Lung (tissue), 12 donors: ENCODE measurements around the gene PAX2. TPM values are rescaled to one million over a fixed set of nuclear protein-coding genes. Genes with fewer than 3 reads are reported as not detected.

Experiments used
- ATAC-seq: fragments of 200-7000 bp; cut with Tn5 transposase; one replicate; pipeline ENCODE4 v1.9.1; 2020; ENCODE audit warnings: moderate number of reproducible peaks; ENCODE audit not compliant: insufficient read depth, low FRiP score
- DNase-seq, 3 donors: peaks; one replicate each; pipeline ENCODE4 v3.0.0-alpha.2; 2013 to 2017
- H3K27ac ChIP-seq, 2 donors: one replicate each; pipeline ENCODE4 v1.5.1; 2013; ENCODE audit warnings: mild to moderate bottlenecking in 2 of 2, moderate library complexity in 2 of 2, control low read depth in 1 of 2, inconsistent platforms in 1 of 2, low read depth in 1 of 2, low read length in 1 of 2
- H3K27me3 ChIP-seq, 3 donors: one replicate each; pipeline ENCODE4 v1.5.1; 2013; ENCODE audit warnings: low read length in 2 of 3; ENCODE audit not compliant: control insufficient read depth in 3 of 3, insufficient read depth in 3 of 3
- H3K36me3 ChIP-seq, 4 donors: one replicate each; pipeline ENCODE4 v1.5.1; 2013; ENCODE audit warnings: low read length in 4 of 4, mild to moderate bottlenecking in 1 of 4, moderate library complexity in 1 of 4; ENCODE audit not compliant: control insufficient read depth in 4 of 4, insufficient read depth in 4 of 4
- H3K4me1 ChIP-seq, 5 donors: one replicate each; pipeline ENCODE4 v1.5.1; 2013; ENCODE audit warnings: low read length in 5 of 5, mild to moderate bottlenecking in 2 of 5, moderate library complexity in 1 of 5; ENCODE audit not compliant: control insufficient read depth in 5 of 5, insufficient read depth in 5 of 5
- H3K4me3 ChIP-seq: one replicate; pipeline ENCODE4 v1.5.1; 2013; ENCODE audit warnings: mild to moderate bottlenecking, control low read depth, moderate library complexity
- H3K9ac ChIP-seq, 2 donors: one replicate each; pipeline ENCODE4 v1.5.1; 2013; ENCODE audit warnings: low read length in 2 of 2, control low read depth in 1 of 2; ENCODE audit not compliant: insufficient read depth in 1 of 2
- H3K9me3 ChIP-seq, 4 donors: one replicate each; pipeline ENCODE4 v1.5.1; 2013; ENCODE audit warnings: low read length in 3 of 4, mild to moderate bottlenecking in 1 of 4, moderate library complexity in 1 of 4; ENCODE audit not compliant: control insufficient read depth in 4 of 4, insufficient read depth in 3 of 4
- WGBS, 2 donors: extraction: QIAGEN DNeasy Blood & Tissue Kit; methylation state at CpG; one replicate each; pipeline ENCODE4 v1.1.7; 2013; 5-methylcytosine and 5-hydroxymethylcytosine counted together
- polyA plus RNA-seq, 2 donors: library from polyadenylated mRNA; stranded (reverse); fragments of 200-250 nt; gene quantifications; one replicate each; pipeline ENCODE4 v1.2.1, GENCODE V29; 2013
- total RNA-seq, 2 donors: library from RNA; depleted of rRNA in 1 of 2; stranded (reverse); fragments of >200 nt in 1 of 2; gene quantifications; one replicate each; pipeline ENCODE4 v1.2.1, GENCODE V29; 2014 to 2021
- TF ChIP-seq, protein P1 (sequence below): IDR thresholded peaks from 2 replicates; pipeline ENCODE4 v1.5.1; 2012; ENCODE audit warnings: mild to moderate bottlenecking; ENCODE audit errors: control extremely low read depth, extremely low read depth
- donor health status: control.
- donor health status: control.
- donor health status: Bipolar disorder and iron deficiency.
- donor health status: healthy.
- donor health status: DM: yes; HTN: yes; CAD: no.

PAX2 gene
- total and polyA plus RNA-seq, 4 donors, result not detected

- H3K4me3 ChIP-seq, result no peak overlapping the region
- no peak for DNase-seq
- TF ChIP-seq, protein P1, sequence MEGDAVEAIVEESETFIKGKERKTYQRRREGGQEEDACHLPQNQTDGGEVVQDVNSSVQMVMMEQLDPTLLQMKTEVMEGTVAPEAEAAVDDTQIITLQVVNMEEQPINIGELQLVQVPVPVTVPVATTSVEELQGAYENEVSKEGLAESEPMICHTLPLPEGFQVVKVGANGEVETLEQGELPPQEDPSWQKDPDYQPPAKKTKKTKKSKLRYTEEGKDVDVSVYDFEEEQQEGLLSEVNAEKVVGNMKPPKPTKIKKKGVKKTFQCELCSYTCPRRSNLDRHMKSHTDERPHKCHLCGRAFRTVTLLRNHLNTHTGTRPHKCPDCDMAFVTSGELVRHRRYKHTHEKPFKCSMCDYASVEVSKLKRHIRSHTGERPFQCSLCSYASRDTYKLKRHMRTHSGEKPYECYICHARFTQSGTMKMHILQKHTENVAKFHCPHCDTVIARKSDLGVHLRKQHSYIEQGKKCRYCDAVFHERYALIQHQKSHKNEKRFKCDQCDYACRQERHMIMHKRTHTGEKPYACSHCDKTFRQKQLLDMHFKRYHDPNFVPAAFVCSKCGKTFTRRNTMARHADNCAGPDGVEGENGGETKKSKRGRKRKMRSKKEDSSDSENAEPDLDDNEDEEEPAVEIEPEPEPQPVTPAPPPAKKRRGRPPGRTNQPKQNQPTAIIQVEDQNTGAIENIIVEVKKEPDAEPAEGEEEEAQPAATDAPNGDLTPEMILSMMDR, result no peak
- ATAC-seq, result no peak
- no peak overlapping the region for H3K9ac ChIP-seq
- H3K27ac ChIP-seq, result no peak overlapping the region
- peaks cover 0 to 11% (median 0%) of the 10 kb centered on the region in 4 donors for H3K9me3 ChIP-seq
- WGBS, 2 donors, result 4% methylated on average over 30 to 32 of the region's 32 CpGs
- H3K4me1 ChIP-seq, result peaks cover 0 to 29% (median 10%) of the 10 kb centered on the region in 5 donors
- H3K36me3 ChIP-seq, result no peaks in the 10 kb centered on the region
- peaks cover 8 to 92% (median 82%) of the 10 kb centered on the region in 3 donors for H3K27me3 ChIP-seq
These were observed 3.9 kb upstream of the PAX2 start for GRCh38 chr10:100741378-100742075.

DNA sequence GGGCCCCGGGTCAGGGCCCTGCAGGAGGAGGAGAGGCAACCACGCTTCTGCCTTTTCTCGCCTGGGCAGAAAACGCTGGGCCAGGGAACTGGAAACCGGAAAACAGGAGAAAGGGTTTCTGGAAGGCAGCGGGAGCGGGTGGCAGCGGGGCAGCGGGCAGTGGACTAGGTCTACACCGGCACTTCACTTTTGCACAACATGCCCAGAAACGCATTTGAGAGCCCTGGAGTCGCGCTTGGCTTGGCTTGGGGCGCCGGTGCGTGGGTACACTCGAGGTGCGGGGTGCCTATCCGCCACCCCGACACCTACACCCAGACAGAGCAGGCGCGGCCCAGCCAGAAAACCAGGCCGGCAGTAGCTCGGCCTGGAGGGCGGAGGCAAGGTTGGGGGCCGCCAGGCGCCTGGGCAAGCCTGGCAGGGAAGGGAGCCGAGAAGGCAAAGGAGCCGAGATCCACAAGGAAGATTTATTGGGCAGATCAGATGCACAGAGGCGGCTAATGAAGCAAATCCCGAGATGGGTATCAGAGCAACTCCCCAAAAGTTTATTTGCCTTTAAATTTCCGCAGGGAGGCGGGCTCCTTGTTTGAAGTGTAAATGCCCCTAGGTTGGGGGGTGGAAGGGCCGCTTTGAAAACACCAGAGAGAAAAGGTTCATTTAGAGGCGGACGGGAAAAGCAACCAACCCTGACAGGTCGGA lies 3.2 kb upstream of the PAX2 start:
- Histone ChIP-seq H3K9me3 (peaks cover 0 to 11% (median 0%) of the 10 kb centered on the region in 4 donors), H3K36me3 (no peaks in the 10 kb centered on the region), H3K27me3 (peaks cover 8 to 92% (median 82%) of the 10 kb centered on the region in 3 donors), H3K9ac (no peak overlapping the region), H3K27ac (no peak overlapping the region), H3K4me3 (no peak overlapping the region), H3K4me1 (peaks cover 0 to 29% (median 10%) of the 10 kb centered on the region in 5 donors)
- DNase-seq (no peak), ATAC-seq (no peak)
- WGBS, 2 donors, result 3 to 6% methylated on average over 37 of the region's 37 CpGs
- TF ChIP-seq, protein P1, result no peak

DNA sequence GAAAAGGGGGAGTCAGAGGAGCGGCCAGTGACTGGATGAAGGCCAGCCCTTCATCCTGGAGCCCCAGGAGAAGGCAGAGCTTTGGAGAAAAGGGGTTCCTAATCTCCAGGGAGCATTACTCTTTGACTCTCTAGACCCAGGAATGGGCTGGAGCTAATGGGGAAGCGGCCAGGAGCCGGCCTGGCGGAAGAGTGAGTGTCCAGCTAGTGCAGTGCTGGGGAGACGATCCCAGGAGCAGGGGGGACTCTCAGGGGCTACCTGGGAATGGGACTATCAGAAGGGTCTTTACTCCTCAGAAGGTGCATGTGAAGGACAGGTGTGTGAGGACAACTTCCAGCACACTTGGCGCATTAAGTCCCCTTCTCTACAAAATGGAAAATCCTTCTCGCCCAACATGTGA lies 2.4 kb upstream of the PAX2 start:
- no peak for ATAC-seq
- DNase-seq, result no peak
- Histone ChIP-seq H3K4me1 (peaks cover 0 to 28% (median 10%) of the 10 kb centered on the region in 5 donors), H3K9ac (no peak overlapping the region), H3K9me3 (peaks cover 0 to 11% (median 0%) of the 10 kb centered on the region in 4 donors), H3K36me3 (no peaks in the 10 kb centered on the region), H3K4me3 (no peak overlapping the region), H3K27ac (no peak overlapping the region), H3K27me3 (peaks cover 8 to 91% (median 80%) of the 10 kb centered on the region in 3 donors)
- 13 to 20% methylated on average over 7 of the region's 7 CpGs for WGBS, 2 donors
- TF ChIP-seq, protein P1, result no peak
